Measurements from ENCODE around the gene SLC25A1.

SLC25A1 gene

DNA sequence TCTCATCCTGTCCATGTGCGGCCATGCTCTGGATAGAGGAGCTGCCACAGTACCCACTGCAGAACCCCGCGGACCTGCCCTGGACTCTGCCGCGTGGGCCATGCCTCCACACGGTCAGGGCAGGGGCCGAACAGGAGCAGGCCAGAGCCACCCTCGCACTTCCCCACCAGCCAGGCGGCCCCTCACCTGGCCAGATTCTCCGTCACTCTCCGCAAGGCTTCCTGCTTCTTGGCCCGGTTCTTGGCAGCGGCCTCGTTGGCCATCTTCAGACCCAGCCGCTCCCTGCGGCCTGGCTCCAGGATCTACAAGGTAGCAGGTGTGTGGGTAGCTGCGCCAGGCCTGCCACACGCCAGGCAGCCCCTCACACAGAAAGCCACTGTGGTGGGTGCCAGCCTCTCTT, 43.7 kb downstream of the SLC25A1 start:
- DNase-seq, result no peak

DNA sequence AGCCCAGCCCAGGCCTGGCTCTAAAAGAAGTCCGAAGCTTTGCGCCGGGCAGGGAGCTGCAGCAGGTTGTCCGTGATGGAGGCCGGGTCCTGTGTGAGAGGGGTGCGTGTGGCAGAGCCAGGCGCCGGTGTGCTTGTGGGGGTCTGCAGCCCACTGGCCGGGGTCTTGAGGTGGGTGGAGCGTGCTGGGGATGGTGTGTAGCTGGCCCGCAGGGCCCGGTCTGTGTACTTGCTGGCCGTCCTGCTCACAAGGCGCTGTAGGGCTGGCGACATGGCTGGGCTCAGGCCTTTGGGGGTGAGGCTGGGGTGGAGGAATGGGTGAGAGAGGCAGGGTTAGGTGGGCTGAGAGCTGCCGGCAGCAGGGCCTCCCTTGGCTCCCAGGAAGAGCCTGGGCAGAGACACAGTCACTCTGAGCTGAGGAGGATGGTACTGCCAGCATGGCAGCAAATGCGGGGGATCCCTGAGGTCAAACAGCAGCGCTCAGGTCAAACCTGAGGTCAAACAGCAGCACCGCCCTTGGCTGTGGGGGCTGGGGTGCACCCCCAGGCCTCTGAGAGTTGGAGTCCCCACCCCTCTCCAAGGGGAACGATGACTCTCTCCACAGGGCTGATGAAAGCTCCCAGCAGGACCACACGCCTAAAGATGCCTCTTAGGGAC, 44.2 kb downstream of the SLC25A1 start:
- no peak for DNase-seq

GRCh38 chr22:19133561-19133960, 45.0 kb downstream of the SLC25A1 start:
- no peak for DNase-seq

DNA sequence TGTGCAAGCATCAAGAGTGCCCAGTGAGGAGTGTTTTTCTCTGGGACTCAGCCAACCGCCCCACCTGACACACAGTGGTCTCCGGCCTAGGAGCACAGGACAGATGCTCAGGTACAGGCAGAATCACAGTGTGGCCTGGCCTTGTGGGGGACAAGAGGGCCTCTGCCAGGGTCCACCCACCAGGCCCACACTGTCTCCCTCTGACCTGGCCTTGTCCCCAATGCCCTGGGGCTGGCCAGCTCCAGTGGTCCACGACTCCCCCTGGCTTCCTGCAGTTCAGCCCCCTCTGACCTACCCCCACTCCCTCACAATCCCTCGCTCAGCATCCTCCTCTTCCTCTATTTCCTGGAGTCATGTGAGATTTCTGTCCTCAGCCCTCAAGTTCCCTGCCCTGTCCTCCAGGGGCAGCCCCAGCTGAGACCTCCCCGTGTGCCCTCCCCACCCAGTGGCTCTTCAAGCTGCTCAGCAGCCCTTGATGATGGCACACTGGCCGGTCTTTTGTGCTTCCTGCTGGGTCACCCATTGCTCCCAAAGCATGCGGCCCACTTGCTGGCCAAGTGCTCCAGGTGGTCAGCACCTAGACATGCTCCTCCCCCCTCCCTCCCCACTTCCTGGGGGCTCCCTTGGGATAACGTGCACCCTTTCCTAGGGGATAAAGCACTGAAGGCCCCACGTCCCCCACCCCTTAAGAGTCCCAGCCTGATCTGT, 45.7 kb downstream of the SLC25A1 start:
- DNase-seq, result no peak

DNA sequence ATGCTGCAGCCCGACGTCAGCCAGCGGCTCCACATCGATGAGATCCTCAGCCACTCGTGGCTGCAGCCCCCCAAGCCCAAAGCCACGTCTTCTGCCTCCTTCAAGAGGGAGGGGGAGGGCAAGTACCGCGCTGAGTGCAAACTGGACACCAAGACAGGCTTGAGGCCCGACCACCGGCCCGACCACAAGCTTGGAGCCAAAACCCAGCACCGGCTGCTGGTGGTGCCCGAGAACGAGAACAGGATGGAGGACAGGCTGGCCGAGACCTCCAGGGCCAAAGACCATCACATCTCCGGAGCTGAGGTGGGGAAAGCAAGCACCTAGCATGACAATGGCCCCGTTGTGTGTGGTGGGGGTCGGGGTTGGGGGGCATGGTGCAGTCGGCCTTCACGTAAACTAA, 46.4 kb downstream of the SLC25A1 start:
- DNase-seq, result no peak

DNA sequence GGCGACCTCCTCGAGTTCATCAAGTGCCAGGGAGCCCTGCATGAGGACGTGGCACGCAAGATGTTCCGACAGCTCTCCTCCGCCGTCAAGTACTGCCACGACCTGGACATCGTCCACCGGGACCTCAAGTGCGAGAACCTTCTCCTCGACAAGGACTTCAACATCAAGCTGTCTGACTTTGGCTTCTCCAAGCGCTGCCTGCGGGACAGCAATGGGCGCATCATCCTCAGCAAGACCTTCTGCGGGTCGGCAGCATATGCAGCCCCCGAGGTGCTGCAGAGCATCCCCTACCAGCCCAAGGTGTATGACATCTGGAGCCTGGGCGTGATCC, 46.9 kb downstream of the SLC25A1 start:
- no peak for DNase-seq

DNA sequence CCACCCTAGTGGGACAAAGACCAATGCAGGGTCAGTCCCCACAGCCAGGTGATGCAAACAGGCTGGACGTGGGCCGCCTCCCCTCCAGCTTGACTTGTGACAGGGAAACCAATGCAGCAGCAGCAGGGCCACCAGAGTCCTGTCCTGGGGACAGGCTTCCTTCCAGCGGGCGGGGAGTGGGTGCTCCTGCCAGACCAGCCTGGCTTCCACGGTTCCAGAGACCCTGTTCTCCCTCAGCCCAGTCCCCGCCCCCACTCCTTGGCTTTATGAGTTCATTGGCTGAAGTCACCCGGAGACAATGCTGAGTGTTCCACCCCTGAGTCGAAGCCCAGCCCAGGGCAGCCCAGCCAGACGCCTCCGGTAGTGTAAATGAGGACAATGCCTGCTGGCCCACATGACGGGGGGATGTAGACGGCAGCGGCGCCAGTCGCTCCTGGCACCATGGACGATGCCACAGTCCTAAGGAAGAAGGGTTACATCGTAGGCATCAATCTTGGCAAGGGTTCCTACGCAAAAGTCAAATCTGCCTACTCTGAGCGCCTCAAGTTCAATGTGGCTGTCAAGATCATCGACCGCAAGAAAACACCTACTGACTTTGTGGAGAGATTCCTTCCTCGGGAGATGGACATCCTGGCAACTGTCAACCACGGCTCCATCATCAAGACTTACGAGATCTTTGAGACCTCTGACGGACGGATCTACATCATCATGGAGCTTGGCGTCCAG, 47.4 kb downstream of the SLC25A1 start, which contains the start of gene TSSK2:
Gene TSSK2, plus strand, starts transcription at position 350 of the 726 bp plus-strand sequence. Its CDS starts 92 bp downstream, at position 442.
- no peak for DNase-seq

GRCh38 chr22:19129871-19130270, 48.7 kb downstream of the SLC25A1 start:
- no peak for DNase-seq

- no peak for DNase-seq
Observed at GRCh38 chr22:19128946-19129727, 49.4 kb downstream of the SLC25A1 start.

DNA sequence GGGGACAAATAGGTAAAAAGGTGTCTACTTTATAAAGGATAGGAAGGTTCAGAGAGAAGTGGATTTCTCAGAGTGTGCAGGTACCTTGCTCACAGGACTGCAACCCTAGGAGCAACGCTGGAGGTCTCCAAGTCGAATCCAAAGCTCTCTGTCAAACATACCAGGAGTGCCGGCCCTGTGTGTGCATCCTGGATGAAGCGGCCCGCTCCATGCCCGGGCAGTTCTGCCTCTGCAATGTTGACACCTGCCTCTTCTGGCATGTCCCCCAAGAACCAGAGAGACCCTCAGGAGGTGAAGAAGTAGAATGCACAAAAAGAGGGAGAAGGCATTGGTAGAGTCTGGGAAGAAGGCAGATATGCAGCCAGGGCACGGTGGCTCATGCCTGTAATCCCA, 50.5 kb downstream of the SLC25A1 start:
- DNase-seq, result no peak

DNA sequence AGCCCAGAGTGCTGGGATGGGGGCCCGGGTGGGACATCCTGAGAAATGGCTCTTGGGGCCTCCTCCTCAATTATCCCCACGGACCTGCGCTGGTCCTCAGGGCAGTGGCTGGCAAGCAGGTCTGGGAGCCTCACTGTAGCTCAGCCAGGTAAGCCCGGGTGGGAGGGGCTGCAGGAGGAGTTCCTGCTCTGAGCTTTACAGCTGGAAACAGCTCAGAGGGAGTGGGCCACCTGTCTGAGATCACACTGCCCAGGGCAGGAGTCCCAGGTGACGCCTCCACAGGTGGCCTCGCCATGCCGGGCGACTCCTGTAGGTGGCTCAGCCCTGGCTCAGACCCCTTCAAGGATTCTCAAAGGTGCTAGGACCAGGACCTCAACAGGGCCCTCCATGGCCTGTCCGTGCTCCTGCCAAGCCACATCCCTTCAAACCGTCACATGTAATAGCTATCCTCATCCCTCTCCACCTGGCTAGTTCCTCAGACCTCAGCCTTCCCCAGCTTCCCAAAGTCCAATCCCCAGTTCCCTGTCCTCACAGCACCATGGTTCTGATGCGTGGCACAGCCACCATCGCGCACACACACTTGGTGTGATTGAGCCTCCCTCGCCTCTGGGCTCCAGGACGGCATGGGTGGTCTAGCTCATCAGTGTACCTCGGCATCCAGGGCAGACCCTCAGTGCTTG, 51.1 kb downstream of the SLC25A1 start:
- DNase-seq, result no peak

GRCh38 chr22:19126309-19127273, 51.9 kb downstream of the SLC25A1 start:
- no peak for DNase-seq
